Suprapubic skin (tissue), 3 donors: Measurements from ENCODE around the gene SLC15A1.

Experiments used
- CTCF ChIP-seq, 2 donors: fragments of 200-600 bp in 1 of 2; fragments of 450-650 bp in 1 of 2; sonication (generic) in 1 of 2; IDR thresholded peaks; one replicate each; pipeline ENCODE4 v1.5.1; 2016 to 2019; ENCODE audit warnings: antibody characterized with exemption in 2 of 2, mild to moderate bottlenecking in 1 of 2, moderate library complexity in 1 of 2
- POLR2AphosphoS5 ChIP-seq, 3 donors: sonication (generic); formaldehyde crosslinking; IDR thresholded peaks; one replicate each; pipeline ENCODE4 v1.6.1; 2017; ENCODE audit warnings: antibody characterized with exemption in 3 of 3

GRCh38 chr13:98796798-98797197 lies 44.3 kb upstream of the SLC15A1 start:
- TF ChIP-seq CTCF (IDR thresholded peaks at IDR 0.05) (no peak), POLR2AphosphoS5 (IDR thresholded peaks at IDR 0.05) (no peak)
